NCI-H2107 (cell line): ENCODE data around the gene TAF5L.
A peak's percentile ranks its signal among the peaks of the same experiment; 100 is the strongest.
"Not testable (repeated sequence)": the region's sequence is repeated elsewhere in the genome, so short reads cannot be mapped to it uniquely, and the experiment has no call there.

Source experiments
- DNase-seq: peaks from one replicate; lab custom pipeline; 2025; lab: John Stamatoyannopoulos, UW

The TAF5L gene

DNA sequence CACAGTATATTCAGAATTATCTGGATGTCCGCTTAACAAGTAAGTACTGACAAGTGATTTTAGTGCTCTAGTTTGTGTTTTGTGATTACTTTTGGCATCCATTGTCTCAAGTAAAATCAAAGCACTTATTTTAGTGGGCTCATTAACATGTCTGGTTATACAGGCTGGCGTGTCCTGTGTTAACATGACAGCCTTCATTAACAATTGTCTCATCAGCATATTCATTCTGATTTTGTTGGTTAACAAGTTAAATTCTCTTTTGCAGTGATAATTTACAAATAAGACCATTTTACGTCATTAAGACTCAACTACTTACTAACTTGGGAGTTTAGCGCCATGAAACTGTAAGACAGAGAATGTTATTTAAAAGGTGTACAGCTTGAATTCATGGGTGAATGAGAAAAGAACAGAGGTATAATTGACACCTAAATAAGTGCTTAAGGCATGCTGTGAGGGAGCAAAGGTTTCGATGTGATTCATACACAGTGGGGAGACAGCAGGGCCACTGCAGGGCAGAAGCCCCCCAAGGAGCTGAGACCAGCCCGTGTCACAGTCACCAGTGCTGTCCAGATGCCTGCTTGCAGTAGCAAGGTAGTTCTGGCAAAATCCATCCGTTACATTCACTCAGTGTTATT, 22.4 kb downstream of the TAF5L start:
- no peak for DNase-seq

DNA sequence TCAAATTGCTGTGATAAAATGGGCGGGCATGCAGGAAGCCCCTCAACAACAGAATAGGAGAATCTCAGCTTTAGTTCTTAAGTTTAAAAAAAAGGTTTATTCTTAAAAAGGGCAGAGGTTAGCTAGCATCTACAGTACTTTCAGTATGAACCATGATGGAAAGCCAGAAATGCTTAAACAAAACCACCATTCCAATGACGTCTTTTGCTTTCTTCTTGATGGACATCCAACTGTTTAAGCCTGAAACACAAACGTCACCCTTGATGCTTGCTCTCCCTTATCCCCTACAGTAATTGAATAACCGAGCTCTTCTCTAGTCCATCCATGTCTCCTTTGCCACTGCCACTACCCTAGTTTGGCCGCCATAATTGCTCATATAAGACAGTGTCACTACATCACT, 25.7 kb downstream of the TAF5L start:
- no peak for DNase-seq

DNA sequence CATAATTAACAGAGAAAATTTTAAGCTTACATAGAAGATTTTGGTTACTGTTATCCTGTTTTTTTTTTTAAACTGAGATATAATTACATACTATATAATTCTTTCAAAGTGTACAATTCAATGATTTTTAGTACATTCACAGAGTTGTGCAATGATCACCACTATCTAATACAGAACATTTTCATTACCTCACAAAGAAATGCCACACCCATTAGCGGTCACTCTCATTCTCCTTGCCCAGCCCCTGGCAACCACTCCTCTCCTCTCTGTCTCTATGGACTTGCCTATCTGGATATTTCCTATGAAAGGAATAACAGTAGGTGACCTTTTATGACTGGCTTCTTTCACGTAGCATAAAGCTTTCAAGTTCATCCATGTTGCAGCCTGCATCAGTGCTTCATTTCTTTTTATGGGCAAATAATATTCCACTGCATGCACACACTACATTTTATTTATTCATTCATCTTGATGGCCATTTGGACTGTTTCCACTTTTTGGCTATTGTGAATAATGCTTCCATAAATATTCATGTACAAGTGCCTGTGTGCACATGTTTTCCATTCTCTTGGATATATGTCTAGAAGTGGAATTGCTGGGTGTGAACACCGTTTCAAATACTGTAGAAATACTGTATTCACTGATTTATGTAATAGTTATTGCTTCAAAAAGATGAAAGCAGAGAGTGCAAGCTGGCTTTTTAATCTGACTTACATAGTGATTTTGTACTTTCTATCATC, 26.5 kb downstream of the TAF5L start:
- no peak for DNase-seq

DNA sequence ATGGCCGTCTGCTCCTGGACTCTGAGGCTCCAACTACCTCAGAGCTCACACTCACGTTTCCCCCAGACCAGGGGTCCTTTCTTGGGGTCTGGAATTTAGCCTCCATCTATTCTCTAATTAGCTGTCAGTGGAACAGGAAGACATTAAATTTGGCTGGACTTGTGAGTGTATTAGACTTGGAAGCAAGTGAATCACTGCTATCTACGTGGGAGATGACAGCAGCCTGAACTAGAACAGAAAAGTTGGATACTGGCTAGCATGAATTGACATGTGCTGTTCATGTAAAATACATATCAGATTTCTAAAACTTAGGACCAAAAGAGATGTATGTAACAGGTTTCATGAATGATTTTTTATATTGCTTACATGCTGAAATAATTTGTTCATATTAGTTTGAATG, 28.0 kb downstream of the TAF5L start:
- DNase-seq = no peak

DNA sequence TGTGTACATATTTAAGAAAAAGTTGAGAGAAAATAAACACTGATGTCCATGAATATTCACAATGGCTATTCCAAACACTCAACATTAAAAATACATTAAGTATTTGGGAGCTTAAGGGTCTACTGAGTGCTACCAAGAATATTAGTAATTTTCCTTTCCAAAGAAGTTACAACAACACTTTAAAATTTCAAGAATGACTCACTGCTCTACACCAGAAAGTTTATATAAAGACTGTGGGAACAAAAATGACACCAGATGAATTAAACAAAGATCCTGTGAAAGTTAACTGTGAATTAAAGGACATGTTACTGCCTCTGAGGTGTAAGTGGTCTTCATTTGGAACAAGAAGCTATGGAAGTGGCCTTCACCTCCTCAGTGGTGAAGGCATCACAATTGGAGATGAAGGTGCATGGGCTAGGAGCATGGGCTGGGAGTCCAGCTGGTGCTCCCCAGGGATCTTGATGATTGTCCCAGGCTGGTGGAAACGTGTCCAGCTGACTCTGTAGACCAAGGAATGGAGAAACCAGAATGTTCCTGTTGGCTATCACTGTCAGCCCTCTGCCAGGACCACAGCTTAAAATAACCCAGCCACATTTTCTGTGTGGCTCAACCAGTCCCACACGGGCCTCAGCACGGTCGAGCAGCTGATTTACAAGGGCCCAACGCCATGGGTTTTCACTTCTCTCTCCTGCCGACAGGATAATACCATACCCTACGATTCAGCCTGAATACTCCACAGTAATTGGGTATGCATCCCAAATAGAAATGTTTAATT, 28.8 kb downstream of the TAF5L start:
- no peak for DNase-seq

DNA sequence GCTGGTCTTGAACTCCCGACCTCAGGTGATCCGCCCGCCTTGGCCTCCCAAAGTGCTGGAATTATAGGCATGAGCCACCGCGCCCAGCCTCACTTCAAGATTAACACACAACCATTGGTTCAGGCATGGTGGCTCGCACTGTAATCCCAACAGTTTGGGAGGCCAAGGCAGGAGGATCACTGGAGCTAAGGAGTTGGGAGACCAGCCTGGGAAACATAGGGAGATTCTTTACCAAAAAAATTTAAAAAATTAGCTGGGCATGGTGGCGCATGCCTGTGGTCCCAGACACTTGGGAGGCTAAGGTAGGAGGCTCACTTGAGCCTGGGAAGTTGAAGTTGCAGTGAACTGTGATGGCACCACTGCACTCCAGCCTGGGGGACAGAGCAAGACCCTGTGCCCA, 30.0 kb downstream of the TAF5L start:
- not testable (repeated sequence) for DNase-seq

DNA sequence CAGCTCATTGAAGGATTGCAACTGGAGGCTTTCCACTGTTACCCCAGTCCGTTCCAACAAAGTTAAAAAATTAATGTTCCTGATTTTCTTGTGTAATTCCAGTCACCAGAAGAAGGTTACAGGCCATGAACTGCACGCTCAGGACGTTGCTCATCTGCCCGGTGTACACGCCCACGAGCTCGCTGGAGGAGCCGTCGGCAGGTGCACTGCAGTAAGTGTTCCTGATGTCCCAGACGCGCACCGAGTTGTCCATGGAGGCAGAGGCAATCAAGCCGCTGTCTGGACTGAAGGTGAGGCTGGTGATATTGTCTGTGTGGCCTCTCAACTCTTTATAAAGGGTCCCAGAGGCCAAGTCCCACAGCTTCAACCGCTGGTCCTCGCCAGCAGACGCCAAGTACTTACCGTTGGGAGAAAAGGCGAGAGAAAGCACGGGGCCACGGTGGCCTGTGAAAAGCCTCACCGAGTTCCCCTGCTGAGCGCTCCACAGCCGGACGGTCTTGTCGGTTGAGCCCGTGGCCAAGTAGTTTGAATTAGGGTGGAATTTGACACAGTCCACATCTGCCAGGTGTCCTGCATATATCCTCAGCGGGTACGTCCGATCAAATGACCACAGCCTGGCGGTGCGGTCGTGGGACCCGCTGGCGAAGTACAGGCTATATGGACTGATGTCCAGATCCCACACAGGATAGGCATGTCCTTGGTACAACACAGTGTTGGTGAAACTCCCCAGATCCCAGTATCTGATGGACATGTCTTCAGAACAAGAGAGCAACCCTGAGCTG, 31.5 kb downstream of the TAF5L start:
- no peak for DNase-seq

DNA sequence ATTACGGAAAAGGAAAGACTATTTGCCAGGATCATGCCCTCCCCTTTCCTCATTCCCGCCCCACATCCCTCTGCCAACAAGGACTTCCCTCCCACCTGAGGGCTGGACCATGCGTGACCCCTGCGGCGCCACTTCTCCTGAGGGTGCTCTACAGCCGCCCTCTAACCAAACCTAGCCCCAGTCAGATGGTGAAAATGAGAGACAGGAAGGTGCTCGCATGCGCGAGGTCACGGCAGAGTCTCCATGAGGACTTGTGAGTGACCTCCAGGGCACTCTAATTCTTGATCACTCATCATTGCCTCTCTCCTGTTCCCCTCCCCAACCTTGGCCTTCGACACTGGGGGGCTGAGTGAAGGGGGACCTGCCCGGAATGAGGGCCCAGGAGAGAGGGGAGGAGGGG, 32.1 kb downstream of the TAF5L start:
- DNase-seq = no peak

DNA sequence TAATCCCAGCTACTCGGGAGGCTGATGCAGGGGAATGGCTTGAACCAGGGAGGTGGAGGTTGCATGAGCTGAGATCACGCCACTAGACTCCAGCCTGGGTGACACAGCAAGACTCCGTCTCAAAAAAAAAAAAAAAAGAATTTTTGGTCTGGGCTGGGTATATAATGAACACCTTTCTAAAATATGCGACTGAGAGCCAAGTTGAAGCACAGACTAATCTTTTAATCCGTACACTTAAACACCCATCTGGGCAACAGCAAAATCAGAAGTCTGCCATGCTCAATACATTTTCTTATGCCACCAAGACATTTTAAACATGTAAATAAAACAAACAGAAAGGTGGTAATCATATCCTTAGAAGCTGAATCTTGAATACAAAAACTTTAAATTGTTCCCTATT, 35.8 kb downstream of the TAF5L start:
- DNase-seq = no peak

DNA sequence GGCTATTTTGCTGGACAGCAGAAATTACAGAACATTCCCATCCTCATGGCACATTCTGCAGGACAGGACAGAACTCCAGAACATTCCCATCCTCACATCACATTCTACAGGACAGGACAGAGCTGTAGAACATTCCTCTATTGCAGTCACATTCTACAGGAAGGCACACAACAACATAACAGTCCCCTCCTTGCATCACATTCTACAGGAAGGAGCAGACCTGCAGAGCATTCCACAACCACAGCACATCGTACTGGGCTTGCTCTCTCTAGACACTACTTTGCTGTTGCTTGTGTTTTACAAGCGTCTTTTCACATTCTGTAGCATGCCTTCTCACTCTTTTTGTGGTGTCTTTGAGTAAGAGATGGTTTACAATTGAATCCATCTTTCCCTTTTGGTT, 40.6 kb downstream of the TAF5L start:
- DNase-seq = no peak

DNA sequence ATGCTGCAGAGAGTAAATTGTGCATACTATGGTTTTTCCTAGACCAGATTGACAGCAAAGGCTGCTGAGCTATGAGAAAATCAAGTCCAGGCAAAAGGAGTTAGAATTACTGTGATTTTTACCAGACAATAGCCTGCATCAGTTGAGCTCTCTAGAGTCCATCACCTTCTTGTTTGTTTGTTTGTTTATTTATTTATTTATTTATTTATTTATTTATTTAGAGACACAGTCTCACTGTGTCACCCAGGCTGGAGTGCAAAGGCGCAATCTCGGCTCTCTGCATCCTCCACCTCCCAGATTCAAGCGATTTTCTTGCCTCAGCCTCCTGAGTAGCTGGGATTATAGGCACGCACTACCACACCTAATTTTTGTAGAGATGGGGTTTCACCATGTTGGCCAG, 43.2 kb downstream of the TAF5L start:
- DNase-seq = no peak

DNA sequence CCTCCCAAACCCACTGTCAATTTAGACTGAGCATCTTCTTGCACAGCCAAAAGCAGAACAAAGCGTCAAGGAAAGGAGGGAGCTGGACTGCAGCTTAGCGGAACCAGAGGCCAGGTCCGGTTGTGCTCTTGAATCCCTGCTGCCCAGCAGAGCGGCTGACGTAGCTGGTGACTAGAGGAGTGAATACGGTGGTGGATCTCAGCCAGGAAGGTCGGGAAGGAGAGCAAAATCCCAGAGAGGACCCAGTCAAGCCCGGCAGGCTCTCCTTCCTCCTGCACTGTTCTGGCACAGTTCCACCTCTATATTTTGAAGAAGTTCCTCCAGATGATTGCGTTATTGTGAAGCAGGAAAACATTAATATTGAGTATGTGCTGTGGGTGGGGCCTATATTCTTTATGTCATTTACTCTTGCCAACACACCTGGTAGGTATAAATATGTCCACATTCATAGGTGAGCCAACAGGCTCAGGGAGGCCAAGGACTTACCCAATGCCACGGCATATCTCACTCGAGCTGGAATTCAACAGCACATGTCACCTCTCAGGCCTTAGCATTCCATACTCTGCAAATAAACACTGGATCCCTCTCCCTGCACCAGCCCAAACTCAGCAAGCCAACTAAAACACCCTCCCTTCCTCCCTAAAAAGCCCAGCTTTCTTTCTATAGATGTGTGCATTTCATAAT, 43.8 kb downstream of the TAF5L start:
- DNase-seq = no peak

DNA sequence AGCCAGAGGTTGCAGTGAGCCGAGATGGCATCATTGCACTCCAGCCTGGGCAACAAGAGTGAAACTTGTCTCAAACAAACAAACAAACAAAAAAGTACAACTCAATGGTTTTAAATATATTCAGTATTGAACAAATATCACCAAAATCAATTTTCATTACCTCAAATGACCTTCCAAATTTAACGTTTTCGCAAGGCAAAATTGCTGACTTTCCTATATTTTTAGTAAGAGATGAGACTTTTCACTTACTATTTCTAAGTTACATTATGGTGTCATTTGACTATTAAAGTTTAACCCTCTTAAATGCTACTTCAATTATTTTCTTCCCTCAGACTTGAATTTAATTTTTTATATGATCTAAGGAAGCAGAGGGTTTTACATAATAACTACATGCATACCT, 44.4 kb downstream of the TAF5L start:
- DNase-seq = no peak

DNA sequence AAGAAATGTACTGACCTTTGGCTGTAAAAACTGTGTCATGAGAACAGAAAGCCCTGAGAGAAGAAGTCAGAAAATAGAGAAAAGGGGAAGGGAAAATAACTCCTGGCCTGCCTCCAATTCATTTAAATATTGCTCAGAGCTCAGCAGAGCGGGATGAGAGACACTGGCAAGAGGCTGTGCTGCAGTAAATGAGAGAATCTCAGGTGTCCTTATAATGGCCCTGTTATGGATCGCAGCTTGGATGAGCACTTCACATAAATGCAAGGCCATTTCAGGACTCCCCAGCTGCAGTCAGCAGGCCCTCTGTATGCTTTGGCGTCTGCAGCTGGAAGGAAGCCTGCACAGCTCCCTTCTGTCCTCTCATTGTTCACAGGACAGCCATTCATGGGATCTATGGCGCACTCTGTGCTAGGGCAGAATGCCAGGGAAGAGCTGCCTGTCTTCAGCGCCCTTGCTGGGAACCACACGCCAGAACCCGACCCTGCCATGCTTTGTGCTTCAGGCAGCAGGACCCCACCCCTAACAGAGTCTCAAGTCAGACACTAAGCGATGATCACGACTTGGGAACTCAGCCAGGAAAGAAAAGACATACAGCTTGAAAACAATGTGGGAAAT, 46.8 kb downstream of the TAF5L start:
- DNase-seq = peak; percentile 37

DNA sequence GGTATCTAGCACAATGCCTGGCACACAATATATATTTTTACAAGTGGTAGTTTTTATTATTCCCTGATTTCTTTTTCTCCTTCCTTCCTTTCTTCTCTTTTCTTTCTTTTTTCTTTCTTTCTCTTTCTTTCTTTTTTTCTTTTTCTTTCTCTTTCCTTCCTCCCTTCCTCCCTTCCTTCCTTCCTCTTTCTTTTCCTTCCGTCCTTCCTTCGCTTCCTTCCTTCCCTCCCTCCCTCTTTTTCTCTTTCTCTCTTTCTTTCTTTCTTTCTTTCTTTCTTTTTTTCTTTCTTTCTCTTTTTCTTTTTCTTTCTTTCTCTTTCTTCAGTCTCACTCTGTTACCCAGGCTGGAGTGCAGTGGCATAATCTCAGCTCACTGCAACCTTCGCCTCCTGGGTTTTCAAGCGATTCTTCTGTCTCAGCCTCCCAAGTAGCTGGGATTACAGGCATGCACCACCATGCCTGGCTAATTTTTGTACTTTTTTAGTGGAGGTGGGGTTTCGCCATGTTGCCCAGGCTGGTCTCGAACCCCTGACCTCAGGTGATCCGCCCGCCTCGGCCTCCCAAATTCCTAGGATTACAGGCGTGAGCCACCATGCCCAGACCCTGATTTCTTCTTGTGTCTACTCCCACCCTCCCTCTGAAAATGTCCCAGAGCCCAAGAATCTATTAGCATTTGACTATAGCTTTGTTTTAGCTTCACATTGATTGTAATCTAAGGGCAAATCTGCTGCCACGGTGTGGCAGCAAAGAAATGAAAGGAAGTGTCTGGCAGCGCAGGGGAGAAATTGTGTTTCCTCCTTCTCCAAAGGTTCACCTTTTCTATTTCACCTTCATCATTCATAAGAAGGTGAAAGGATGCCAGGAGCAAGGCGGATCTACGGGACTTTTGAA, 47.5 kb downstream of the TAF5L start:
- DNase-seq = no peak

DNA sequence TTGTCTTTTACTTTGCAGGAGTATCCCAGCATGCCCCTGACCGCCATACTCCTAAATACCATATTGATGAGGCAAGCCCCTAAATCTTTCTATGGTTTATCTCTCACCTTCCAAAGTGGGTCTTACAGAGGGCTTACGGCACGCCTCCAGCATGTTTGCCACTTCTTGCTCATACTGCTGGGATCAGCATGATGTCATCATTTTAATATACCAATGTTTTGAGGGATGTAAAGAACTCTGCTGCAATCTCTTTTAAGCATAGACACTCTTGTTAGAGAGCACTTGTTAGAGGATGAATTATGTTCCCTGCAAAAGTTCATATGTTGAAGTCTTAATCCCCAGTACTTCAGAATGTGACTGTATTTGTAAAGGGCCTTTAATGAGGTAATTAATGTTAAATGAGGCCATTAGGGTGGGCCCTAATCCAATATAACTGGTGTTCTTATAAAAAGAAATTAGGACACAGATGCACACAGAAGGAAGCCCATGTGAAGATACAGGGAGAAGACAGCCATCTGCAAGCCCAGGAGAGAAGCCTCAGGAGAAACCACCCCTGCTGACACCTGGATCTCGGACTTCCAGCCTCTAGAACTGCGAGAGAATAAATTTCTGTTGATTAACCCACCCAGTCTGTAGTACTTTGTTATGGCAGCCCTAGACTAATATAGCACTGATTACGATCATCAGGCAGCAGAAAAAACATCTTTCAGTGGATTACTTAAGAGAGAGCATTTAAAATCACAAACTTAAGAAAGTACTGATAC, 51.1 kb downstream of the TAF5L start:
- DNase-seq = no peak

DNA sequence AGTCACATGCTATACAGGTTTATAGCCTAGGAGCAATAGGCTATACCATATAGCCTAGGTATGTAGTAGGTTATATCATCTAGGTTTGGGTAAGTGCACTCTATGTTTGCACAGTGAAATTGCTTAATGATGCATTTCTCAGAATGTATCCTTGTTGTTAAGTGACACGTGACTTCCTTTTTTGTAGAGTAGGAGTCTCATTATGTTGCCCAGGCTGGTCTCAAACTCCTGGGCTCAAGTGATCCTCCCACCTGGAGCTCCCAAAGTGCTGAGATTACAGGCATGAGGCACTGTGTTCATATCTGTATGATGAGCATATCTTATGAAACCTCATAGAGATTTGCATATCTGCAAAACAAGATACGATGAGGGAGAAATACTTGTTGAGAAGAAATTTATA, 53.6 kb downstream of the TAF5L start:
- DNase-seq = peak; percentile 40

DNA sequence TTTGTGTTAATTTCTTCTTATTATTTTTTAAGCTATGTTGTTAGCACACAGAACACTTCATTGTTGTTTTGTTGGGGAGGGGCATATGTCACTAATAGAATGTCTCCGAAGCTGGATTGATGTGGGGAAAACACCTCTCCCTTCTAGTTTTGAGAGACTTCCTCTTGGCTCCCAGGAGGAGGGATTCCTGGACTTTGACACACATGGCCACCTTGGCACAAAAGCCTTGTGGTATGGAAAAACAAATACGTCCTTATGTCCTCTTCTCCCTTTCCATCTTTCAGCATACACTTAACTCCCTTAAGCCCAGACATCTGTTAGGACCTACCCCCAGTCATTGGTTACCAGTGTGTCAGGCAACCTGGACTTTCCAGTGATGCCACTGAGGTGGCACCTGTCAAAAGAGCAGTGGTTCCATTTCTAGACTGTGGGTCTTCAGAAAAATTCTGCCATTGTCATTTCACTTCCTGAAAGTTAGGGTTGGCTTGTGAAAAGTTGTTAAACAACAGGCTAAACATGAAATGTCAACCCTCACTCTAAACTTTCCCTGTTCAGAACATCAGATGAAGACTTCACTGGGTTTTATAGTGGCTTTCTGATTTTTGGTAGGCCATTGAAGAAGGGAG, 54.9 kb downstream of the TAF5L start:
- no peak for DNase-seq

DNA sequence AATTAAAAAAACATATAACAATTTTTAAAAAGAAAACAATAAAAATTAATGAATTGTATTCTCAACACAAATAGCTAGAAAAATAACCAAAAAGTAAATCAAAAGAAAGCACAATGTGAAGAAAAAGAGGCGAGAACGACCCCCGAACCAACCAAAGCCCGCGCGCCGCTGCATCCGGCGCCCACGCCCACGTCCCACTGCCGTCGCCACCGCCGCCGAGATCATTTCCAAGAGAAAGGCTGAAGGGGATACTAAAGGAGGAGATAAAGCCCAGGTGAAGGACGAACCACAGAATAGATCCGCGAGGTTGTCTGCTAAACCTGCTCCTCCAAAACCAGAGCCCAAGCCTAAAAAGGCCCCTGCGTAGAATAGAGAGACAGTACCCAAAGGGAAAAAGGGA, 55.6 kb downstream of the TAF5L start:
- no peak for DNase-seq
